SK-N-SH treated with all-trans-retinoic acid at 6 μM for 48 hours (cell line): Measurements from ENCODE around the gene ZSWIM6.

Experiments used
- ARNTL ChIP-seq: fragments of 450-650 bp; formaldehyde crosslinking; IDR thresholded peaks from 2 replicates; pipeline ENCODE4 v1.5.0; 2020; ENCODE audit warnings: low read depth, mild to moderate bottlenecking, moderate library complexity, borderline replicate concordance
- CSDC2 ChIP-seq: fragments of 250-450 bp; sonication (Bioruptor Pico); IDR thresholded peaks from 2 replicates; pipeline ENCODE4 v1.5.0; 2020; ENCODE audit warnings: mild to moderate bottlenecking, moderate library complexity
- GLIS3 ChIP-seq: fragments of 250-450 bp; sonication (Bioruptor Pico); IDR thresholded peaks from 2 replicates; pipeline ENCODE4 v1.5.0; 2020; ENCODE audit warnings: mild to moderate bottlenecking, moderate library complexity
- ISL1 ChIP-seq: fragments of 250-450 bp; sonication (Bioruptor Pico); IDR thresholded peaks from 2 replicates; pipeline ENCODE4 v2.1.2; 2022; ENCODE audit warnings: mild to moderate bottlenecking, moderate library complexity
- OSR1 ChIP-seq: fragments of 250-450 bp; sonication (Bioruptor Pico); IDR thresholded peaks from 2 replicates; pipeline ENCODE4 v1.8.0; 2022; ENCODE audit warnings: moderate library complexity, mild to moderate bottlenecking, inconsistent platforms
- RARB ChIP-seq: fragments of 250-450 bp; sonication (Bioruptor Pico); IDR thresholded peaks from 2 replicates; pipeline ENCODE4 v1.8.0; 2021; ENCODE audit warnings: mild to moderate bottlenecking, moderate library complexity
- SNAI2 ChIP-seq: fragments of 250-450 bp; sonication (Bioruptor Pico); IDR thresholded peaks from 2 replicates; pipeline ENCODE4 v1.5.0; 2020; ENCODE audit warnings: mild to moderate bottlenecking, moderate library complexity
- ZFP3 ChIP-seq: fragments of 250-450 bp; sonication (Bioruptor Pico); IDR thresholded peaks from 2 replicates; pipeline ENCODE4 v1.5.0; 2020; ENCODE audit warnings: mild to moderate bottlenecking, moderate library complexity
- ZFP30 ChIP-seq: fragments of 450-650 bp; formaldehyde crosslinking; IDR thresholded peaks from 2 replicates; pipeline ENCODE4 v1.5.0; 2022; ENCODE audit warnings: mild to moderate bottlenecking, moderate library complexity
- ZNF565 ChIP-seq: fragments of 450-650 bp; formaldehyde crosslinking; conservative IDR thresholded peaks from 2 replicates; pipeline ENCODE4 v1.5.0; 2020; ENCODE audit warnings: low read depth, mild to moderate bottlenecking, moderate library complexity
- ZNF70 ChIP-seq: fragments of 450-650 bp; formaldehyde crosslinking; IDR thresholded peaks from 2 replicates; pipeline ENCODE4 v1.5.0; 2020; ENCODE audit warnings: mild to moderate bottlenecking, moderate library complexity
- ZNF8 ChIP-seq: fragments of 450-650 bp; formaldehyde crosslinking; IDR thresholded peaks from 2 replicates; pipeline ENCODE4 v1.5.0; 2020; ENCODE audit warnings: mild to moderate bottlenecking, moderate library complexity
- TF ChIP-seq, protein P1 (sequence below): fragments of 250-450 bp; sonication (Bioruptor Pico); IDR thresholded peaks from 2 replicates; pipeline ENCODE4 v1.8.0; 2020; ENCODE audit warnings: mild to moderate bottlenecking, moderate library complexity, borderline replicate concordance
- TF ChIP-seq, protein P2 (sequence below): fragments of 250-450 bp; sonication (Bioruptor Pico); IDR thresholded peaks from 2 replicates; pipeline ENCODE4 v1.5.0; 2020; ENCODE audit warnings: mild to moderate bottlenecking, moderate library complexity

DNA sequence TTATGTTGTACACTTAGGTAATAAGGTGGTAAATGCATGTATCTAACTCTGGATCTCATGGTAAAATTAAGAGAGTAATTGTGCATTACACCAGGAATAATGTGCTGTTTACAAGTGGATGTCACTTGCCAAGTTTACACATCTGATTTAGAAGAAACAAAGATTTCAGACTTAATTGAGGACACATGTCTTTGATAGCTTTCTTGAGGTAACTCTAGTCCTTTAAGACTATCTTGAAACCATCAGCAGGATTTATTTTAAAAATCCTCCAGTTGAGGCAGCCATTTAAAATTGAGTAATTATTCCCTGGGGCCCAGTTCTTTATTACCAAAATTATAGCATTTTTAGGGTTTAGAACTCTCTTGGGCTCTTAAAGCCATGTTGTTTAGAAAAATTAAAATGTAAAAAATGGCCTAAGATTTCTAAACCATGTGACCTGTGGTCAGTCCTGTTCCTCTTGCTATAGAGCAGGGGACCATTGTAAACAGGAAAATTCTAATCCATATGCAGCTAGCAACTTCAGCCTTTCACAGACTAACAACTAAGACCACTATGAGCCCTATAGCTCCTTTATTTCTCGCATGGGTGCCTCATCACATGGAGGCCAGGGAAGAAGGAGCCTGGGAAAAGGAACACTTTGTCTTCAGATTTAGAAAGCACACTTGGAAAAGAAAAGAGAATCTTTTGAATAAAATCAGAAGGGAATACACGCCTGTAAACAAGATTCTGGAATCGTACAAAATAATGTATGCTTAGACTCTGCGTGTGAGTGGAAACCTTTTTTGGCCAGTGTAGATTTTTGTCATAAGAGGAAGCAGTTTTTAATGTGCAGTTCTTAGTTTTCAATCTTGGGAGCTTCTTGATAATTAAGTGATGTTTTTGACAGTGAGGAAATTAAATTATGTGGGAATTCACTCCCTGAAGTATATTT, 71.2 kb downstream of the ZSWIM6 start:
- TF ChIP-seq ZFP30 (CRISPR knock-in tag) (no peak), ZNF70 (CRISPR knock-in tag) (no peak), ARNTL (CRISPR knock-in tag) (no peak), OSR1 (CRISPR knock-in tag) (no peak), RARB (CRISPR knock-in tag) (no peak), ISL1 (no peak), CSDC2 (CRISPR knock-in tag) (no peak), SNAI2 (CRISPR knock-in tag) (no peak), ZNF8 (no peak), ZFP3 (CRISPR knock-in tag) (no peak), ZNF565 (CRISPR knock-in tag) (no peak), GLIS3 (CRISPR knock-in tag) (no peak)
- TF ChIP-seq, protein P1, sequence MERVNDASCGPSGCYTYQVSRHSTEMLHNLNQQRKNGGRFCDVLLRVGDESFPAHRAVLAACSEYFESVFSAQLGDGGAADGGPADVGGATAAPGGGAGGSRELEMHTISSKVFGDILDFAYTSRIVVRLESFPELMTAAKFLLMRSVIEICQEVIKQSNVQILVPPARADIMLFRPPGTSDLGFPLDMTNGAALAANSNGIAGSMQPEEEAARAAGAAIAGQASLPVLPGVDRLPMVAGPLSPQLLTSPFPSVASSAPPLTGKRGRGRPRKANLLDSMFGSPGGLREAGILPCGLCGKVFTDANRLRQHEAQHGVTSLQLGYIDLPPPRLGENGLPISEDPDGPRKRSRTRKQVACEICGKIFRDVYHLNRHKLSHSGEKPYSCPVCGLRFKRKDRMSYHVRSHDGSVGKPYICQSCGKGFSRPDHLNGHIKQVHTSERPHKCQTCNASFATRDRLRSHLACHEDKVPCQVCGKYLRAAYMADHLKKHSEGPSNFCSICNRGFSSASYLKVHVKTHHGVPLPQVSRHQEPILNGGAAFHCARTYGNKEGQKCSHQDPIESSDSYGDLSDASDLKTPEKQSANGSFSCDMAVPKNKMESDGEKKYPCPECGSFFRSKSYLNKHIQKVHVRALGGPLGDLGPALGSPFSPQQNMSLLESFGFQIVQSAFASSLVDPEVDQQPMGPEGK (CRISPR knock-in tag), result no peak
- TF ChIP-seq, protein P2, sequence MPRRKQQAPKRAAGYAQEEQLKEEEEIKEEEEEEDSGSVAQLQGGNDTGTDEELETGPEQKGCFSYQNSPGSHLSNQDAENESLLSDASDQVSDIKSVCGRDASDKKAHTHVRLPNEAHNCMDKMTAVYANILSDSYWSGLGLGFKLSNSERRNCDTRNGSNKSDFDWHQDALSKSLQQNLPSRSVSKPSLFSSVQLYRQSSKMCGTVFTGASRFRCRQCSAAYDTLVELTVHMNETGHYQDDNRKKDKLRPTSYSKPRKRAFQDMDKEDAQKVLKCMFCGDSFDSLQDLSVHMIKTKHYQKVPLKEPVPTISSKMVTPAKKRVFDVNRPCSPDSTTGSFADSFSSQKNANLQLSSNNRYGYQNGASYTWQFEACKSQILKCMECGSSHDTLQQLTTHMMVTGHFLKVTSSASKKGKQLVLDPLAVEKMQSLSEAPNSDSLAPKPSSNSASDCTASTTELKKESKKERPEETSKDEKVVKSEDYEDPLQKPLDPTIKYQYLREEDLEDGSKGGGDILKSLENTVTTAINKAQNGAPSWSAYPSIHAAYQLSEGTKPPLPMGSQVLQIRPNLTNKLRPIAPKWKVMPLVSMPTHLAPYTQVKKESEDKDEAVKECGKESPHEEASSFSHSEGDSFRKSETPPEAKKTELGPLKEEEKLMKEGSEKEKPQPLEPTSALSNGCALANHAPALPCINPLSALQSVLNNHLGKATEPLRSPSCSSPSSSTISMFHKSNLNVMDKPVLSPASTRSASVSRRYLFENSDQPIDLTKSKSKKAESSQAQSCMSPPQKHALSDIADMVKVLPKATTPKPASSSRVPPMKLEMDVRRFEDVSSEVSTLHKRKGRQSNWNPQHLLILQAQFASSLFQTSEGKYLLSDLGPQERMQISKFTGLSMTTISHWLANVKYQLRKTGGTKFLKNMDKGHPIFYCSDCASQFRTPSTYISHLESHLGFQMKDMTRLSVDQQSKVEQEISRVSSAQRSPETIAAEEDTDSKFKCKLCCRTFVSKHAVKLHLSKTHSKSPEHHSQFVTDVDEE (CRISPR knock-in tag), result no peak
